Loucy (cell line): ENCODE measurements around the gene TIMM17B.
"Not testable (repeated sequence)": the region's sequence is repeated elsewhere in the genome, so short reads cannot be mapped to it uniquely, and the experiment has no call there.

Experiments
- H2AFZ ChIP-seq: fragments of 200-600 bp; sonication (generic); 2 replicates; pipeline ENCODE4 v1.6.0; 2016; ENCODE audit warnings: antibody characterized with exemption, mild to moderate bottlenecking, low read length, moderate library complexity
- H3F3A ChIP-seq: fragments of 200-600 bp; 2 replicates; pipeline ENCODE4 v1.6.0; 2016; ENCODE audit warnings: antibody characterized with exemption, low read depth, mild to moderate bottlenecking
- H3K27me3 ChIP-seq: fragments of 200-600 bp; sonication (generic); 2 replicates; pipeline ENCODE4 v1.6.1; 2014; ENCODE audit warnings: low read length, mild to moderate bottlenecking; ENCODE audit not compliant: insufficient read depth, poor library complexity, severe bottlenecking
- H3K36me3 ChIP-seq: fragments of 200-600 bp; sonication (generic); 2 replicates; pipeline ENCODE4 v1.6.1; 2016; ENCODE audit warnings: low read length; ENCODE audit not compliant: insufficient read depth
- H3K4me1 ChIP-seq: fragments of 200-600 bp; sonication (generic); 2 replicates; pipeline ENCODE4 v1.5.1; 2014; ENCODE audit warnings: low read length, mild to moderate bottlenecking; ENCODE audit not compliant: insufficient read depth, poor library complexity, severe bottlenecking
- H3K4me2 ChIP-seq: fragments of 200-600 bp; sonication (generic); 2 replicates; pipeline ENCODE4 v1.6.0; 2014; ENCODE audit warnings: antibody characterized with exemption, low read length, low read depth, mild to moderate bottlenecking; ENCODE audit not compliant: poor library complexity, severe bottlenecking
- H3K4me3 ChIP-seq: fragments of 200-600 bp; sonication (generic); 2 replicates; pipeline ENCODE4 v1.5.1; 2014; ENCODE audit warnings: low read length, mild to moderate bottlenecking, mixed read lengths; ENCODE audit not compliant: poor library complexity, severe bottlenecking
- H3K79me2 ChIP-seq: fragments of 200-600 bp; sonication (generic); 2 replicates; pipeline ENCODE4 v1.6.1; 2014; ENCODE audit warnings: low read length; ENCODE audit not compliant: insufficient read depth
- H3K9ac ChIP-seq: fragments of 200-600 bp; sonication (generic); 2 replicates; pipeline ENCODE4 v1.6.0; 2014; ENCODE audit warnings: mild to moderate bottlenecking, low read depth, low read length, moderate library complexity; ENCODE audit not compliant: poor library complexity, severe bottlenecking
- H3K9me2 ChIP-seq: fragments of 200-600 bp; sonication (generic); replicated peaks from 2 replicates; pipeline ENCODE4 v1.6.1; 2016; ENCODE audit warnings: low read depth, low read length, mixed read lengths
- H3K9me3 ChIP-seq: fragments of 200-600 bp; sonication (generic); 2 replicates; pipeline ENCODE4 v1.6.1; 2014; ENCODE audit warnings: mild to moderate bottlenecking, antibody characterized with exemption, low read length, low read depth; ENCODE audit not compliant: insufficient read depth
- H4K20me1 ChIP-seq: fragments of 200-600 bp; sonication (generic); 2 replicates; pipeline ENCODE4 v1.6.0; 2014; ENCODE audit warnings: antibody characterized with exemption, low read length, mild to moderate bottlenecking; ENCODE audit not compliant: insufficient read depth, poor library complexity, severe bottlenecking
- EZH2phosphoT487 ChIP-seq: fragments of 200-600 bp; IDR thresholded peaks from 2 replicates; pipeline ENCODE4 v1.6.1; 2018; ENCODE audit warnings: antibody characterized with exemption, mild to moderate bottlenecking, moderate library complexity, borderline replicate concordance
- TF ChIP-seq, protein P1 (sequence below): fragments of 200-600 bp; sonication (generic); conservative IDR thresholded peaks from 2 replicates; pipeline ENCODE4 v1.5.1; 2014; ENCODE audit warnings: mild to moderate bottlenecking, antibody characterized with exemption, low read length

Gene TIMM17B

DNA sequence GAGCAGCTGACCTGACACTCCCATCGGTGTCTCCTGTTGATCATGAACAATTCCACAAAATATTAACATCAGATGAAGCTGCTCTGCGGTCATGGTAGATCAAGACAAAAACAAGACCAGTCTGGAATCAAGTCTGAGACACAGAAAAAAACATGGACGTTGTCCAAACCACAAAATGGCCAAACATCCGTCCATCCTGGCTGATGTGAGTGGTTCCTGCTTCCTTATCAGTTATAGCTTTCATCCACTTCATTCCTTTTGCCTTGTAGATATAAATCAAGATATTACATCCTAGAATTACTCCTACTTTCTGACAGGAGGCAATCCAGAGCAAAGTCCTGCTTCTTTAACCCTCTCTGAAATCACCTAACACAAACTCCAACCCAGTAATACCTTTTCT lies 33.4 kb downstream of the TIMM17B start:
- H3K9me2 ChIP-seq, result no peaks in the 10 kb centered on the region
- no peaks in the 10 kb centered on the region for H3K9me3 ChIP-seq
- H3K79me2 ChIP-seq, result no peaks in the 10 kb centered on the region
- H3K9ac ChIP-seq, result no peak overlapping the region
- no peaks in the 10 kb centered on the region for H3K27me3 ChIP-seq
- no peaks in the 10 kb centered on the region for H4K20me1 ChIP-seq
- H3K4me3 ChIP-seq, result no peak overlapping the region
- no peak overlapping the region for H2AFZ ChIP-seq
- H3K36me3 ChIP-seq, result no peaks in the 10 kb centered on the region
- H3K4me2 ChIP-seq, result no peak overlapping the region
- no peaks in the 10 kb centered on the region for H3F3A ChIP-seq
- TF ChIP-seq EZH2phosphoT487, result no peak
- TF ChIP-seq, protein P1, sequence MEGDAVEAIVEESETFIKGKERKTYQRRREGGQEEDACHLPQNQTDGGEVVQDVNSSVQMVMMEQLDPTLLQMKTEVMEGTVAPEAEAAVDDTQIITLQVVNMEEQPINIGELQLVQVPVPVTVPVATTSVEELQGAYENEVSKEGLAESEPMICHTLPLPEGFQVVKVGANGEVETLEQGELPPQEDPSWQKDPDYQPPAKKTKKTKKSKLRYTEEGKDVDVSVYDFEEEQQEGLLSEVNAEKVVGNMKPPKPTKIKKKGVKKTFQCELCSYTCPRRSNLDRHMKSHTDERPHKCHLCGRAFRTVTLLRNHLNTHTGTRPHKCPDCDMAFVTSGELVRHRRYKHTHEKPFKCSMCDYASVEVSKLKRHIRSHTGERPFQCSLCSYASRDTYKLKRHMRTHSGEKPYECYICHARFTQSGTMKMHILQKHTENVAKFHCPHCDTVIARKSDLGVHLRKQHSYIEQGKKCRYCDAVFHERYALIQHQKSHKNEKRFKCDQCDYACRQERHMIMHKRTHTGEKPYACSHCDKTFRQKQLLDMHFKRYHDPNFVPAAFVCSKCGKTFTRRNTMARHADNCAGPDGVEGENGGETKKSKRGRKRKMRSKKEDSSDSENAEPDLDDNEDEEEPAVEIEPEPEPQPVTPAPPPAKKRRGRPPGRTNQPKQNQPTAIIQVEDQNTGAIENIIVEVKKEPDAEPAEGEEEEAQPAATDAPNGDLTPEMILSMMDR, result no peak
- no peaks in the 10 kb centered on the region for H3K4me1 ChIP-seq

DNA sequence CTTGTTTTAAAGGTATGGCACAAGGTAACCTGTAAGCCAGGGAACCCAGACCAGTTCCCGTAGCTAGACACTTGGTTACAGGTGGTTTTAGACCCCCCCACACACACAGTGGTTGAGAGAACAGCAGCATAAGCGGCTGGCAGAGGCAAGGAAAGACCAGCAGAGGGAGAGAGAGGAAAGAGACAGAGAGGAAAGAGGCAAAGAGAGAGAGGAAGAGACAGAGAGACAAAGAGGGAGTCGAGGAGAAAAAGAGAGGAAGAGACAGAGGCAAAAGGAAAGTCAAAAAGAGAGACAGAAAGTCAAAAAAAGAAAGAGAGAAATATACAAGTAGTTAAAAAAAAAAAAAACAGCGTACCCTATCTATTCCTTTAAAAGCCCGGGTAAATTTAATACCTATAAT lies 42.7 kb downstream of the TIMM17B start:
- H4K20me1 ChIP-seq, result no peaks in the 10 kb centered on the region
- no peak overlapping the region for H2AFZ ChIP-seq
- TF ChIP-seq EZH2phosphoT487, result no peak
- TF ChIP-seq, protein P1, result peak; percentile 40
- H3K79me2 ChIP-seq, result no peaks in the 10 kb centered on the region
- no peaks in the 10 kb centered on the region for H3K4me1 ChIP-seq
- H3F3A ChIP-seq, result no peaks in the 10 kb centered on the region
- H3K36me3 ChIP-seq, result no peaks in the 10 kb centered on the region
- H3K27me3 ChIP-seq, result no peaks in the 10 kb centered on the region
- H3K9me2 ChIP-seq, result no peaks in the 10 kb centered on the region
- no peaks in the 10 kb centered on the region for H3K9me3 ChIP-seq
- no peak overlapping the region for H3K4me3 ChIP-seq
- H3K4me2 ChIP-seq, result no peak overlapping the region
- H3K9ac ChIP-seq, result no peak overlapping the region

DNA sequence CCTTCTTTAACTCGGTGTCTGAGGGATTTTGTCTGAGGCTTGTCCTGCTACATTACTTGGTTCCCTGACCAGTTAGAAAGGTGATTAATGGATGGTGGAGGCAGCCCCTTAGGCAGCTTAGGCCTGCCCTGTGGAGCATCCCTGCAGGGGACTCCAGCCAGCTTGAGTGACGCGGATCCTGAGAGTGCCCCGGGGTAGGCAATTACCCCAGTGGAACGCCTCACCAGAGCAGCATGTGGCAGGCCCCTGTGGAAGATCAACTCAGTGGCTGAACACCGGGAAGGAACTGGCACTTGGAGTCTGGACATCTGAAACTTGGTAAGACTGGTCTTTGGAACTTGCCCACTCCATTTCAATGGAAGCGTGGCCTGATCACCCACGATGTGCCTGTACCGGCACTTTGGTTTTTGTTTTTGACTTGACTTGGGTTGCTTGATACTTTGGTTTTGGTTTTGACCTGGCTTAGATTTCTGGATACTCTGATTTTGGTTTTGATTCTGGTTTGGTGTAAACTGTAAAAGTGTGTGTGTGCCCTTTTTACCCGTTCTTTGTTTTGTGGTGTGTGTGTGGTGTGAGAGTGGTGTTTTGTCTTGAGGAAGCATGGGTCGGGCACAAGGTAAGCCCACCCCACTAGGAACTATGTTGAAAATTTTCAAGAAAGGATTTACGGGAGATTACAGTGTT lies 43.3 kb downstream of the TIMM17B start:
- H3K27me3 ChIP-seq, H2AFZ ChIP-seq, H4K20me1 ChIP-seq, H3K4me2 ChIP-seq, H3K4me3 ChIP-seq, H3K79me2 ChIP-seq, H3K36me3 ChIP-seq, H3K4me1 ChIP-seq, H3F3A ChIP-seq, H3K9me3 ChIP-seq, H3K9me2 ChIP-seq, H3K9ac ChIP-seq: not testable (repeated sequence)

DNA sequence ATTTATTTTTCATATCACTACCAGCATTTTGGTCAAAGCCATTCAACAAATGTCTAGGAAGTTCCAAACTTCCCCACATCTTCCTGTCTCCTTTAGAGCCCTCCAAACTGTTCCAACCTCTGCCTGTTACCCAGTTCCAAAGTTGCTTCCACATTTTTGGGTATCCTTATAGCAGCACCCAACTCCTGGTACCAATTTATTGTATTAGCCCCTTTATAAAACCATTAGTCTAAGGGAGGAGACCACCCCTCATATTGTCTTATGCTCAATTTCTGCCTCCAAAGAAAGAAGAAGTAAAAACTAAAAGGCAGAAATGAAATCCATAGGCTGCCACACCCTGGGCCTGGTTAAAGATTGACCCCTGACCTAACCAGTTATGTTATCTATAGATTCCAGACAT lies 44.1 kb downstream of the TIMM17B start:
- not testable (repeated sequence) for H3K4me3 ChIP-seq, H3K36me3 ChIP-seq, H3K4me1 ChIP-seq, H3K4me2 ChIP-seq, H3K79me2 ChIP-seq, H3K9me3 ChIP-seq, H2AFZ ChIP-seq, H4K20me1 ChIP-seq, H3K9me2 ChIP-seq, H3K9ac ChIP-seq, H3K27me3 ChIP-seq, H3F3A ChIP-seq
